Endothelial cell of umbilical vein (primary cell): ENCODE data around the gene QSER1. TPM values are rescaled to one million over a fixed set of nuclear protein-coding genes. Genes with fewer than 3 reads are reported as not detected.

Experiments
- BruUV-seq: library from RNA; stranded (reverse); fragments of 400-500 nt; replicated peaks from 2 replicates; lab custom pipeline; 2021; lab: Mats Ljungman, UMichigan
- CTCF ChIA-PET: fragments of 300-600, 350-600 bp; sonication (Branson Sonifier 250); formaldehyde crosslinking; loops from one replicate; lab custom pipeline; 2021; ENCODE audit warnings: antibody characterized with exemption, inconsistent platforms; lab: Charles Lee
- POLR2A ChIA-PET: fragments of 300-600, 350-600 bp; sonication (Branson Sonifier 250); formaldehyde crosslinking; loops from one replicate; lab custom pipeline; 2021; ENCODE audit warnings: antibody characterized with exemption, inconsistent platforms; lab: Charles Lee
- DNase-seq: peaks from one replicate; pipeline ENCODE4 v3.0.0-alpha.2; 2011; ENCODE audit warnings: low read depth, low spot score
- FAIRE-seq: peaks from 2 replicates; lab custom pipeline; 2011; peaks lifted over from hg19 to GRCh38; lab: Jason Lieb, UNC
- H2AFZ ChIP-seq: 2 replicates; pipeline ENCODE4 v1.6.0; 2012; ENCODE audit warnings: low read depth, low read length, control low read depth, inconsistent platforms
- H3K27ac ChIP-seq: 2 replicates; pipeline ENCODE4 v1.5.1; 2011; ENCODE audit warnings: low read depth, mild to moderate bottlenecking, control low read depth, low read length, moderate library complexity; ENCODE audit not compliant: insufficient read depth
- H3K27me3 ChIP-seq, 2 experiments: 2 replicates each; pipeline versions ENCODE4 v1.6.0 to v1.6.1; 2011; ENCODE audit warnings: low read length in 2 of 2, mixed read lengths in 1 of 2; ENCODE audit not compliant: control insufficient read depth in 2 of 2, insufficient read depth in 2 of 2
- H3K36me3 ChIP-seq, 2 experiments: 2 replicates in 1 of 2; 3 replicates in 1 of 2; pipeline ENCODE4 v1.5.1; 2011; ENCODE audit warnings: low read length in 2 of 2, mild to moderate bottlenecking in 1 of 2, moderate library complexity in 1 of 2; ENCODE audit not compliant: control insufficient read depth in 2 of 2, insufficient read depth in 2 of 2; ENCODE audit errors: extremely low read depth in 1 of 2
- H3K4me1 ChIP-seq: 3 replicates; pipeline ENCODE4 v1.5.1; 2011; ENCODE audit warnings: mild to moderate bottlenecking, low read length; ENCODE audit not compliant: control insufficient read depth, insufficient read depth; ENCODE audit errors: extremely low read depth
- H3K4me2 ChIP-seq: 2 replicates; pipeline ENCODE4 v1.6.1; 2011; ENCODE audit warnings: low read length, control low read depth, mixed read lengths; ENCODE audit not compliant: insufficient read depth
- H3K4me3 ChIP-seq, 3 experiments: fragments of 200-600 bp in 1 of 3; sonication (generic), shearing (Covaris generic) in 1 of 3; replicated peaks in 1 of 3; 2 replicates each; pipeline ENCODE4 v1.5.1; 2011 to 2016; ENCODE audit warnings: control low read depth in 3 of 3, low read length in 3 of 3, mild to moderate bottlenecking in 2 of 3, inconsistent platforms in 1 of 3, low read depth in 1 of 3, moderate library complexity in 1 of 3; ENCODE audit not compliant: insufficient read depth in 1 of 3
- H3K79me2 ChIP-seq: 2 replicates; pipeline ENCODE4 v1.6.0; 2012; ENCODE audit warnings: low read length, inconsistent platforms; ENCODE audit not compliant: control insufficient read depth, insufficient read depth
- H3K9ac ChIP-seq: replicated peaks from 2 replicates; pipeline ENCODE3; 2011; ENCODE audit warnings: low read length, control low read depth; ENCODE audit not compliant: insufficient read depth; ENCODE audit errors: extremely low read depth
- H3K9me1 ChIP-seq: replicated peaks from 3 replicates; pipeline ENCODE4 v1.6.0; 2011; ENCODE audit warnings: mild to moderate bottlenecking, low read length; ENCODE audit not compliant: control insufficient read depth, insufficient read depth; ENCODE audit errors: extremely low read depth
- H3K9me3 ChIP-seq: replicated peaks from 2 replicates; pipeline ENCODE4 v1.5.1; 2012; ENCODE audit warnings: low read length, inconsistent platforms; ENCODE audit not compliant: control insufficient read depth, insufficient read depth
- H4K20me1 ChIP-seq: replicated peaks from 2 replicates; pipeline ENCODE3; 2011; ENCODE audit warnings: mild to moderate bottlenecking, low read length; ENCODE audit not compliant: control insufficient read depth, insufficient read depth; ENCODE audit errors: extremely low read depth
- EZH2 ChIP-seq: IDR thresholded peaks from 2 replicates; pipeline ENCODE4 v1.6.1; 2012; ENCODE audit warnings: borderline replicate concordance, low read depth, mild to moderate bottlenecking, moderate library complexity, low read length, inconsistent platforms; ENCODE audit not compliant: severe bottlenecking
- FOS ChIP-seq: IDR thresholded peaks from 2 replicates; pipeline ENCODE4 v1.6.1; 2011; ENCODE audit warnings: mild to moderate bottlenecking, low read length, moderate library complexity, borderline replicate concordance; ENCODE audit not compliant: insufficient read depth
- GATA2 ChIP-seq: IDR thresholded peaks from 2 replicates; pipeline ENCODE4 v1.7.0; 2011; ENCODE audit warnings: low read depth, mild to moderate bottlenecking, moderate library complexity, mixed read lengths, low read length; ENCODE audit not compliant: insufficient read length, insufficient read depth
- JUN ChIP-seq: IDR thresholded peaks from 2 replicates; pipeline ENCODE4 v1.6.1; 2011; ENCODE audit warnings: borderline replicate concordance, low read depth; ENCODE audit not compliant: insufficient read length, insufficient read depth
- MYC ChIP-seq: IDR thresholded peaks from one replicate; pipeline ENCODE4 v1.6.1; 2011; ENCODE audit warnings: mild to moderate bottlenecking, low read depth, low read length
- POLR2A ChIP-seq: IDR thresholded peaks from 2 replicates; pipeline ENCODE4 v1.6.1; 2012; ENCODE audit warnings: low read depth, mild to moderate bottlenecking, control low read depth, low read length
- POLR2AphosphoS5 ChIP-seq: IDR thresholded peaks from 2 replicates; pipeline ENCODE4 v1.6.1; 2012; ENCODE audit warnings: low read depth, mild to moderate bottlenecking, control low read depth, low read length, moderate library complexity; ENCODE audit not compliant: insufficient read depth
- dilution Hi-C: fragments of 300-500 bp; cut with MboI; formaldehyde crosslinking; loops from one replicate; pipeline ENCODE4 v1.15.0; 2019; ENCODE audit warnings: low sequenced_read_pairs; ENCODE audit not compliant: extremely low pct_ligation_motif_present
- intact Hi-C: fragments of 100-400 bp; cut with micrococcal nuclease; formaldehyde crosslinking; loops from one replicate; pipeline ENCODE4 v1.10.0; 2022
- polyA plus RNA-seq, 4 experiments: library from polyadenylated mRNA; depleted of rRNA in 3 of 4; stranded (reverse) in 3 of 4; unstranded in 1 of 4; fragments of >200 nt; gene quantifications; 2 replicates each; pipeline versions ENCODE4 v1.2.1 to v1.2.3, GENCODE V29; 2011 to 2012; ENCODE audit warnings: missing spikeins in 1 of 4
- total RNA-seq: library from RNA; stranded (reverse); gene quantifications from 2 replicates; pipeline ENCODE4 v1.2.3, GENCODE V29; 2021
- TF ChIP-seq, protein P1 (sequence below), 2 donors: IDR thresholded peaks; 1 replicate in 1 of 2; 2 replicates in 1 of 2; pipeline ENCODE4 v1.5.1; 2011; ENCODE audit warnings: low read length in 2 of 2, mild to moderate bottlenecking in 2 of 2, moderate library complexity in 2 of 2, control low read depth in 1 of 2, inconsistent platforms in 1 of 2, low read depth in 1 of 2; ENCODE audit not compliant: insufficient read depth in 1 of 2; ENCODE audit errors: extremely low read depth in 1 of 2
- TF ChIP-seq, protein P2 (sequence below): IDR thresholded peaks from 2 replicates; pipeline ENCODE4 v1.6.1; 2011; ENCODE audit not compliant: insufficient read depth, insufficient read length

QSER1 gene
- total and polyA plus RNA-seq, 2 donors (not counting 3 experiments of a cell fraction or from before 2014, with no cell fraction given): 5.5 to 36.6 TPM

DNA sequence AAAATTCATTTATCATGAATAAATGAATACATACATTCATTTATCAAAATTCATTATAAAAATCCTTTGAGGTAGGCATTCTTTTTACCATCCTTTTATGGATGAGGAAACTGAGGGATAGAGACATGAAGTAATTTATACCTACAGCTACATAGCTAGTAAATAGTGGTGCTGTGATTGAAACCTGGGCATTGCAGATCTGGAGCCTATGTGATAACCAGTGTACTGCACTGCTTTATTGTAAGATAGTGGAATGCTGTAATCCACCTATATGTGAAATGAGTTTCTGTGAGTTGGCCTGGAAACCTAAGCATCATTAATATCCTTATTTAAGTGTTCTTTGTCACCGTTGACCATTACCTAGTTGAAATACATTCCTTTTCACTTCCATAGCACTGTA lies 4.5 kb downstream of the QSER1 start:
- H3K4me1 ChIP-seq: peaks cover 9% of the 10 kb centered on the region
- TF ChIP-seq EZH2: no peak
- no peak for TF ChIP-seq POLR2A
- TF ChIP-seq, protein P1, sequence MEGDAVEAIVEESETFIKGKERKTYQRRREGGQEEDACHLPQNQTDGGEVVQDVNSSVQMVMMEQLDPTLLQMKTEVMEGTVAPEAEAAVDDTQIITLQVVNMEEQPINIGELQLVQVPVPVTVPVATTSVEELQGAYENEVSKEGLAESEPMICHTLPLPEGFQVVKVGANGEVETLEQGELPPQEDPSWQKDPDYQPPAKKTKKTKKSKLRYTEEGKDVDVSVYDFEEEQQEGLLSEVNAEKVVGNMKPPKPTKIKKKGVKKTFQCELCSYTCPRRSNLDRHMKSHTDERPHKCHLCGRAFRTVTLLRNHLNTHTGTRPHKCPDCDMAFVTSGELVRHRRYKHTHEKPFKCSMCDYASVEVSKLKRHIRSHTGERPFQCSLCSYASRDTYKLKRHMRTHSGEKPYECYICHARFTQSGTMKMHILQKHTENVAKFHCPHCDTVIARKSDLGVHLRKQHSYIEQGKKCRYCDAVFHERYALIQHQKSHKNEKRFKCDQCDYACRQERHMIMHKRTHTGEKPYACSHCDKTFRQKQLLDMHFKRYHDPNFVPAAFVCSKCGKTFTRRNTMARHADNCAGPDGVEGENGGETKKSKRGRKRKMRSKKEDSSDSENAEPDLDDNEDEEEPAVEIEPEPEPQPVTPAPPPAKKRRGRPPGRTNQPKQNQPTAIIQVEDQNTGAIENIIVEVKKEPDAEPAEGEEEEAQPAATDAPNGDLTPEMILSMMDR (IDR thresholded peaks at IDR 0.05; ENCODE audit: extremely low read depth in 1 of 2, insufficient read depth in 1 of 2, low read depth in 1 of 2, low read length in 2 of 2): no peak
- no peak for TF ChIP-seq POLR2AphosphoS5
- no peak for TF ChIP-seq MYC
- TF ChIP-seq JUN: no peak
- TF ChIP-seq, protein P2, sequence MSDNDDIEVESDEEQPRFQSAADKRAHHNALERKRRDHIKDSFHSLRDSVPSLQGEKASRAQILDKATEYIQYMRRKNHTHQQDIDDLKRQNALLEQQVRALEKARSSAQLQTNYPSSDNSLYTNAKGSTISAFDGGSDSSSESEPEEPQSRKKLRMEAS: no peak
- TF ChIP-seq FOS: no peak
- no peak for TF ChIP-seq GATA2
- DNase-seq (no peak), FAIRE-seq (no peak)
- peaks cover 83% of the 10 kb centered on the region for H3K79me2 ChIP-seq
- no peaks in the 10 kb centered on the region for H3K27me3 ChIP-seq
- ChIA-PET POLR2A (no interaction called here), CTCF (interaction anchor here (1.2 kb wide), 1 partner anchor 21 kb away, joined by 4 read pairs; no protein-coding TSS in a partner anchor)
- no peak overlapping the region for H2AFZ ChIP-seq
- no peaks in the 10 kb centered on the region for H3K36me3 ChIP-seq
- no peaks in the 10 kb centered on the region for H3K9me1 ChIP-seq
- H3K27ac ChIP-seq: no peak overlapping the region
- peaks cover 3% of the 10 kb centered on the region for H4K20me1 ChIP-seq
- intact Hi-C loops (loop anchor here (10.0 kb wide), 1 partner anchor 812 kb away; no protein-coding TSS in a partner anchor), dilution Hi-C loops (no loop called here)
- no peaks in the 10 kb centered on the region for H3K9me3 ChIP-seq
- no peak overlapping the region for H3K4me2 ChIP-seq
- no TSS peak for BruUV-seq
- no peak overlapping the region for H3K9ac ChIP-seq
- H3K4me3 ChIP-seq: no peak overlapping the region
